ENCODE data around the gene PIP5K1B.

Gene PIP5K1B

DNA sequence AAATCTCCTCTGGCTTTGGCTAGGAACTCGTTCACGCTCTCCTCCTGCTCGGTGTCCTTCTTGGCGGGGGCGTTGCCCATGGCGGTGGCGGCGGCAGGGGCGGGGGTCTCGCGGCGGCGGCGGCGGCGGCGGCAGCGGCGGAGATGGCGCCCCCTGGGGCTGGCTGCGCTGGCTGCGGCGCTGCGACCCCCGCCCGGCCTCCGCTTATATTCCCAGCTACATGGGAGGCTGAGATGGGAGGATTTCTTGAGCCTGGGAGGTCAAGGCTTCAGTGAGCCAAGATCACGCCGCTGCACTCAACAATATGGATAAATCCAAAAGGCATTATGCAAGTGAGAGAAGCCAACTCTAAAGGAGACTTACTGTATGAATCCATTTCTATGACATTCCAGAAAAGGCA is 309.0 kb downstream of the PIP5K1B start, which contains the start of gene PRKACG:
Gene PRKACG (minus strand): TSS at position 101 of the 400 bp plus-strand sequence. CDS start 21 bp downstream, at position 80.
- H3K4me2 ChIP-seq (ENCODE audit: insufficient read depth, low read length) = no peak within 1 kb of the TSS
- H3K79me2 ChIP-seq (ENCODE audit: insufficient read depth, low read length) = no peaks in the 10 kb centered on the region
- H3K27ac ChIP-seq (ENCODE audit: low read length) = no peak within 1 kb of the TSS
- no peaks in the 10 kb centered on the region for H3K27me3 ChIP-seq (ENCODE audit: insufficient read depth, low read length, poor library complexity)
- no peaks in the 10 kb centered on the region for H3K9me3 ChIP-seq (ENCODE audit: insufficient read depth, low read length, severe bottlenecking)
- ATAC-seq (ENCODE audit: insufficient read depth, low read depth) (no peak), DNase-seq (no peak)
- no peaks in the 10 kb centered on the region for H3K4me1 ChIP-seq (ENCODE audit: insufficient read depth, low read length)
- H3K4me3 ChIP-seq (ENCODE audit: low read depth in 1 of 2, low read length in 2 of 2) = no peak within 1 kb of the TSS
- no peak within 1 kb of the TSS for H2AFZ ChIP-seq (ENCODE audit: low read depth, low read length)
- TF ChIP-seq, protein P1, sequence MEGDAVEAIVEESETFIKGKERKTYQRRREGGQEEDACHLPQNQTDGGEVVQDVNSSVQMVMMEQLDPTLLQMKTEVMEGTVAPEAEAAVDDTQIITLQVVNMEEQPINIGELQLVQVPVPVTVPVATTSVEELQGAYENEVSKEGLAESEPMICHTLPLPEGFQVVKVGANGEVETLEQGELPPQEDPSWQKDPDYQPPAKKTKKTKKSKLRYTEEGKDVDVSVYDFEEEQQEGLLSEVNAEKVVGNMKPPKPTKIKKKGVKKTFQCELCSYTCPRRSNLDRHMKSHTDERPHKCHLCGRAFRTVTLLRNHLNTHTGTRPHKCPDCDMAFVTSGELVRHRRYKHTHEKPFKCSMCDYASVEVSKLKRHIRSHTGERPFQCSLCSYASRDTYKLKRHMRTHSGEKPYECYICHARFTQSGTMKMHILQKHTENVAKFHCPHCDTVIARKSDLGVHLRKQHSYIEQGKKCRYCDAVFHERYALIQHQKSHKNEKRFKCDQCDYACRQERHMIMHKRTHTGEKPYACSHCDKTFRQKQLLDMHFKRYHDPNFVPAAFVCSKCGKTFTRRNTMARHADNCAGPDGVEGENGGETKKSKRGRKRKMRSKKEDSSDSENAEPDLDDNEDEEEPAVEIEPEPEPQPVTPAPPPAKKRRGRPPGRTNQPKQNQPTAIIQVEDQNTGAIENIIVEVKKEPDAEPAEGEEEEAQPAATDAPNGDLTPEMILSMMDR (IDR thresholded peaks at IDR 0.05; ENCODE audit: borderline replicate concordance, extremely low read depth, low read length, poor library complexity, severe bottlenecking) = no peak
- no peak for TF ChIP-seq EZH2 (IDR thresholded peaks at IDR 0.05; ENCODE audit: borderline replicate concordance, low read depth, low read length, severe bottlenecking)
- H3K36me3 ChIP-seq (ENCODE audit: insufficient read depth, low read length) = no peaks in the 10 kb centered on the region
- H3K9ac ChIP-seq (ENCODE audit: low read depth, low read length) = no peak within 1 kb of the TSS
- no peaks in the 10 kb centered on the region for H4K20me1 ChIP-seq (ENCODE audit: insufficient read depth, low read length)

GRCh38 chr9:69016191-69017096 is 311.4 kb downstream of the PIP5K1B start:
- TF ChIP-seq, protein P1 (IDR thresholded peaks at IDR 0.05; ENCODE audit: borderline replicate concordance, extremely low read depth, low read length, poor library complexity, severe bottlenecking) = no peak
- no peak for TF ChIP-seq EZH2 (IDR thresholded peaks at IDR 0.05; ENCODE audit: borderline replicate concordance, low read depth, low read length, severe bottlenecking)
- Histone ChIP-seq H4K20me1 (ENCODE audit: insufficient read depth, low read length) (no peaks in the 10 kb centered on the region), H3K9ac (ENCODE audit: low read depth, low read length) (no peak overlapping the region), H3K27me3 (ENCODE audit: insufficient read depth, low read length, poor library complexity) (no peaks in the 10 kb centered on the region), H3K79me2 (ENCODE audit: insufficient read depth, low read length) (no peaks in the 10 kb centered on the region), H3K4me2 (ENCODE audit: insufficient read depth, low read length) (no peak overlapping the region), H3K4me3 (ENCODE audit: low read depth in 1 of 2, low read length in 2 of 2) (no peak overlapping the region), H3K27ac (ENCODE audit: low read length) (no peak overlapping the region), H3K36me3 (ENCODE audit: insufficient read depth, low read length) (no peaks in the 10 kb centered on the region), H3K9me3 (ENCODE audit: insufficient read depth, low read length, severe bottlenecking) (no peaks in the 10 kb centered on the region), H3K4me1 (ENCODE audit: insufficient read depth, low read length) (peaks cover 11% of the 10 kb centered on the region; the same call in 1 of the 2 replicates), H2AFZ (ENCODE audit: low read depth, low read length) (no peak overlapping the region)
- DNase-seq (no peak), ATAC-seq (ENCODE audit: insufficient read depth, low read depth) (no peak)

- Histone ChIP-seq H3K4me2 (ENCODE audit: insufficient read depth, low read length) (no peak overlapping the region), H3K9me3 (ENCODE audit: insufficient read depth, low read length, severe bottlenecking) (no peaks in the 10 kb centered on the region), H3K27me3 (ENCODE audit: insufficient read depth, low read length, poor library complexity) (no peaks in the 10 kb centered on the region), H2AFZ (ENCODE audit: low read depth, low read length) (no peak overlapping the region), H3K4me1 (ENCODE audit: insufficient read depth, low read length) (peaks cover 11% of the 10 kb centered on the region; the same call in 1 of the 2 replicates), H3K36me3 (ENCODE audit: insufficient read depth, low read length) (no peaks in the 10 kb centered on the region), H4K20me1 (ENCODE audit: insufficient read depth, low read length) (no peaks in the 10 kb centered on the region), H3K4me3 (ENCODE audit: low read depth in 1 of 2, low read length in 2 of 2) (no peak overlapping the region), H3K9ac (ENCODE audit: low read depth, low read length) (no peak overlapping the region), H3K79me2 (ENCODE audit: insufficient read depth, low read length) (no peaks in the 10 kb centered on the region), H3K27ac (ENCODE audit: low read length) (no peak overlapping the region)
- no peak for TF ChIP-seq EZH2 (IDR thresholded peaks at IDR 0.05; ENCODE audit: borderline replicate concordance, low read depth, low read length, severe bottlenecking)
- no peak for ATAC-seq (ENCODE audit: insufficient read depth, low read depth)
- no peak for DNase-seq
These were observed 313.7 kb downstream of the PIP5K1B start for GRCh38 chr9:69018737-69019136.

DNA sequence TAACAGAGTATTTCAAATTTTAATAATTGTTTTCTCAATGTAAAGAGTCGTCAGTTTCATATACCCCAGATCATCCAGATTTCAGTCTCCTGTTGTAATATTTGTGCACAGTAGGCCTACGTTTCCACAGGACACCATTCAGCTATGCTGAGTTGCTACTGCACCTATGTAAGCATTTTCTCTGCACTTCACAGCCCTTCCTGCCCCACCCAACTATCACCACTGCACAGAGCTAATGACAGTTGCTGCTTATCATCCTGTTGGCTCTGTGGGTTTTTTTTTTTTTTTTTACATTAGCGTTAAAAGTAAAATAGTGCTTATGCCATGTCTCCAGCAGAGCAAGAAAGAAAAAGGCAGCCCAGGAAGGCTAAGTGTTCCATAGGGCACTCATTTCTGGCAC is 314.8 kb downstream of the PIP5K1B start:
- Histone ChIP-seq H3K36me3 (ENCODE audit: insufficient read depth, low read length) (no peaks in the 10 kb centered on the region), H3K4me2 (ENCODE audit: insufficient read depth, low read length) (no peak overlapping the region), H3K27me3 (ENCODE audit: insufficient read depth, low read length, poor library complexity) (no peaks in the 10 kb centered on the region), H4K20me1 (ENCODE audit: insufficient read depth, low read length) (no peaks in the 10 kb centered on the region), H3K79me2 (ENCODE audit: insufficient read depth, low read length) (no peaks in the 10 kb centered on the region), H3K4me1 (ENCODE audit: insufficient read depth, low read length) (peaks cover 11% of the 10 kb centered on the region; the same call in 1 of the 2 replicates), H3K9me3 (ENCODE audit: insufficient read depth, low read length, severe bottlenecking) (no peaks in the 10 kb centered on the region), H3K9ac (ENCODE audit: low read depth, low read length) (no peak overlapping the region), H3K4me3 (ENCODE audit: low read depth in 1 of 2, low read length in 2 of 2) (no peak overlapping the region), H2AFZ (ENCODE audit: low read depth, low read length) (no peak overlapping the region), H3K27ac (ENCODE audit: low read length) (no peak overlapping the region)
- peak; percentile 58; the same call in 1 of the 3 replicates for ATAC-seq (ENCODE audit: insufficient read depth, low read depth)
- no peak for TF ChIP-seq EZH2 (IDR thresholded peaks at IDR 0.05; ENCODE audit: borderline replicate concordance, low read depth, low read length, severe bottlenecking)
- TF ChIP-seq, protein P1 (IDR thresholded peaks at IDR 0.05; ENCODE audit: borderline replicate concordance, extremely low read depth, low read length, poor library complexity, severe bottlenecking) = no peak
- DNase-seq = peak; percentile 15
